H9 (cell line): Measurements from ENCODE around the gene SYNE3. TPM values are rescaled to one million over a fixed set of nuclear protein-coding genes. Genes with fewer than 3 reads are reported as not detected.

Source experiments
- DNase-seq: peaks from one replicate; pipeline ENCODE4 v3.0.0-alpha.2; 2017
- H2AFZ ChIP-seq: one replicate; pipeline ENCODE4 v1.6.1; 2013; ENCODE audit warnings: mild to moderate bottlenecking, low read length, control low read depth, moderate library complexity
- H2AK5ac ChIP-seq: 2 replicates; pipeline ENCODE4 v1.6.1; 2013; ENCODE audit warnings: low read length, control low read depth, mixed read lengths; ENCODE audit not compliant: insufficient read length
- H2BK120ac ChIP-seq: one replicate; pipeline ENCODE4 v1.6.1; 2013; ENCODE audit warnings: low read depth, mild to moderate bottlenecking, low read length, control low read depth, inconsistent platforms; ENCODE audit not compliant: poor library complexity, severe bottlenecking
- H2BK12ac ChIP-seq: 2 replicates; pipeline ENCODE4 v1.6.1; 2013; ENCODE audit warnings: low read length, control low read depth, mixed read lengths, low read depth; ENCODE audit not compliant: insufficient read length
- H2BK15ac ChIP-seq: 2 replicates; pipeline ENCODE4 v1.6.1; 2013; ENCODE audit warnings: low read depth, low read length, control low read depth
- H2BK20ac ChIP-seq: one replicate; pipeline ENCODE4 v1.6.1; 2013; ENCODE audit warnings: low read depth, mild to moderate bottlenecking, low read length, control low read depth, inconsistent platforms; ENCODE audit not compliant: poor library complexity, severe bottlenecking
- H2BK5ac ChIP-seq: 2 replicates; pipeline ENCODE4 v1.6.1; 2013; ENCODE audit warnings: low read length, control low read depth, mixed read lengths; ENCODE audit not compliant: insufficient read length
- H3K14ac ChIP-seq: 2 replicates; pipeline ENCODE4 v1.6.1; 2013; ENCODE audit warnings: low read length, control low read depth; ENCODE audit not compliant: insufficient read depth
- H3K18ac ChIP-seq: 2 replicates; pipeline ENCODE4 v1.6.1; 2013; ENCODE audit warnings: low read depth, mild to moderate bottlenecking, mixed read lengths, low read length, control low read depth; ENCODE audit not compliant: insufficient read length
- H3K23ac ChIP-seq: 2 replicates; pipeline ENCODE4 v1.6.1; 2013; ENCODE audit warnings: low read length, control low read depth, mixed read lengths, low read depth; ENCODE audit not compliant: insufficient read length
- H3K23me2 ChIP-seq: 2 replicates; pipeline ENCODE4 v1.6.1; 2013; ENCODE audit warnings: low read depth, mild to moderate bottlenecking, mixed read lengths, low read length, control low read depth; ENCODE audit not compliant: insufficient read length, poor library complexity, severe bottlenecking
- H3K27ac ChIP-seq: 2 replicates; pipeline ENCODE4 v1.5.1; 2013; ENCODE audit warnings: low read length, control low read depth, mixed read lengths, low read depth; ENCODE audit not compliant: insufficient read length
- H3K27me3 ChIP-seq: 2 replicates; pipeline ENCODE4 v1.6.1; 2013; ENCODE audit warnings: low read length, control low read depth, inconsistent platforms; ENCODE audit not compliant: insufficient read depth
- H3K4ac ChIP-seq: 2 replicates; pipeline ENCODE4 v1.6.1; 2013; ENCODE audit warnings: low read depth, mild to moderate bottlenecking, control low read depth, inconsistent platforms, low read length, moderate library complexity
- H3K4me1 ChIP-seq: 2 replicates; pipeline ENCODE4 v1.6.1; 2013; ENCODE audit warnings: low read length, control low read depth, inconsistent platforms; ENCODE audit not compliant: insufficient read depth
- H3K4me2 ChIP-seq: 2 replicates; pipeline ENCODE4 v1.6.1; 2013; ENCODE audit warnings: low read length, control low read depth, mixed read lengths; ENCODE audit not compliant: insufficient read length, insufficient read depth
- H3K56ac ChIP-seq: 2 replicates; pipeline ENCODE4 v1.6.1; 2013; ENCODE audit warnings: low read depth, mild to moderate bottlenecking, mixed read lengths, low read length, control low read depth; ENCODE audit not compliant: insufficient read length
- H3K79me1 ChIP-seq: 2 replicates; pipeline ENCODE4 v1.6.1; 2013; ENCODE audit warnings: low read depth, mild to moderate bottlenecking, moderate library complexity, low read length, control low read depth, inconsistent platforms; ENCODE audit not compliant: insufficient read depth, poor library complexity, severe bottlenecking
- H3K79me2 ChIP-seq: 2 replicates; pipeline ENCODE4 v1.6.1; 2013; ENCODE audit warnings: low read length, control low read depth, inconsistent platforms; ENCODE audit not compliant: insufficient read depth
- H3K9ac ChIP-seq: 2 replicates; pipeline ENCODE4 v1.6.1; 2013; ENCODE audit warnings: low read length, control low read depth, mixed read lengths; ENCODE audit not compliant: insufficient read length; ENCODE audit errors: extremely low read depth
- H3K9me3 ChIP-seq: one replicate; pipeline ENCODE4 v1.6.1; 2013; ENCODE audit warnings: low read depth, low read length, inconsistent platforms; ENCODE audit not compliant: control insufficient read depth
- H3T11ph ChIP-seq: one replicate; pipeline ENCODE4 v1.6.1; 2013; ENCODE audit warnings: mild to moderate bottlenecking, low read length, control low read depth, inconsistent platforms
- H4K20me1 ChIP-seq: one replicate; pipeline ENCODE4 v1.6.1; 2013; ENCODE audit not compliant: control insufficient read depth, insufficient read length, insufficient read depth
- H4K5ac ChIP-seq: 2 replicates; pipeline ENCODE4 v1.6.1; 2013; ENCODE audit warnings: low read depth, mild to moderate bottlenecking, mixed read lengths, low read length, control low read depth; ENCODE audit not compliant: insufficient read length
- H4K8ac ChIP-seq: replicated peaks from 2 replicates; pipeline ENCODE4 v1.6.1; 2013; ENCODE audit warnings: low read length, control low read depth, mixed read lengths, low read depth; ENCODE audit not compliant: insufficient read length
- H4K91ac ChIP-seq: 2 replicates; pipeline ENCODE4 v1.6.1; 2013; ENCODE audit warnings: low read depth, mild to moderate bottlenecking, moderate library complexity, mixed read lengths, low read length, control low read depth; ENCODE audit not compliant: insufficient read length
- H3K27ac Mint-ChIP-seq, 3 experiments: 2 replicates in 2 of 3; 3 replicates in 1 of 3; pipeline ENCODE4 v1.8.0; 2020 to 2021; ENCODE audit warnings: mixed read lengths in 3 of 3, mild to moderate bottlenecking in 1 of 3, moderate library complexity in 1 of 3
- H3K27me3 Mint-ChIP-seq: 2 replicates; pipeline ENCODE4 v1.8.0; 2021; ENCODE audit warnings: low read depth, mild to moderate bottlenecking, moderate library complexity, mixed read lengths
- H3K36me3 Mint-ChIP-seq, 3 experiments: 2 replicates in 2 of 3; 3 replicates in 1 of 3; pipeline ENCODE4 v1.8.0; 2020 to 2021; ENCODE audit warnings: low read depth in 3 of 3, mixed read lengths in 3 of 3; ENCODE audit not compliant: insufficient read depth in 1 of 3
- H3K4me1 Mint-ChIP-seq, 2 experiments: 2 replicates each; pipeline ENCODE4 v1.8.0; 2020; ENCODE audit warnings: mixed read lengths in 2 of 2
- H3K4me3 Mint-ChIP-seq, 2 experiments: 2 replicates in 1 of 2; 3 replicates in 1 of 2; pipeline ENCODE4 v1.8.0; 2020 to 2021; ENCODE audit warnings: mild to moderate bottlenecking in 2 of 2, mixed read lengths in 2 of 2, moderate library complexity in 1 of 2
- H3K9me3 Mint-ChIP-seq, 2 experiments: 2 replicates in 1 of 2; 3 replicates in 1 of 2; pipeline ENCODE4 v1.8.0; 2020; ENCODE audit warnings: mild to moderate bottlenecking in 2 of 2, mixed read lengths in 2 of 2, moderate library complexity in 1 of 2
- CTCF ChIP-seq: fragments of 200-600 bp; sonication (generic); conservative IDR thresholded peaks from 3 replicates; pipeline ENCODE4 v1.8.0; 2021; ENCODE audit warnings: antibody characterized with exemption, mild to moderate bottlenecking
- WGBS: extraction: QIAGEN DNeasy Blood & Tissue Kit; methylation state at CpG from one replicate; pipeline ENCODE4 v1.1.7; 2013; ENCODE audit warnings: missing lambda C conversion rate, low lambda C conversion rate, mixed read lengths; ENCODE audit not compliant: insufficient read length; ENCODE audit errors: extremely low coverage; 5-methylcytosine and 5-hydroxymethylcytosine counted together
- total RNA-seq: library from RNA; stranded (reverse); gene quantifications from 2 replicates; pipeline ENCODE4 v1.2.1, GENCODE V29; 2021

The SYNE3 gene
- total RNA-seq, 1 experiment from 2014 or later, result 0.11 TPM

GRCh38 chr14:95480109-95480886, 36.2 kb downstream of the SYNE3 start:
- H3K27me3 Mint-ChIP-seq, result no peaks in the 10 kb centered on the region; the same call in none of the 2 replicates
- DNase-seq, result no peak
- H3K23me2 ChIP-seq, result no peaks in the 10 kb centered on the region
- no peak overlapping the region for H3K4me2 ChIP-seq
- no peak overlapping the region for H3K27ac ChIP-seq
- H2BK120ac ChIP-seq, result no peak overlapping the region
- no peak overlapping the region for H3K9ac ChIP-seq
- H2AK5ac ChIP-seq, result no peak overlapping the region
- no peaks in the 10 kb centered on the region for H3K79me2 ChIP-seq
- H3K23ac ChIP-seq, result no peak overlapping the region
- H3K14ac ChIP-seq, result no peak overlapping the region
- H3K9me3 ChIP-seq, result no peaks in the 10 kb centered on the region
- no peaks in the 10 kb centered on the region for H3K79me1 ChIP-seq
- no peak overlapping the region for H3K27ac Mint-ChIP-seq
- H3K4ac ChIP-seq, result no peak overlapping the region
- no peaks in the 10 kb centered on the region for H3K27me3 ChIP-seq
- no peaks in the 10 kb centered on the region for H3K4me1 ChIP-seq
- no peak overlapping the region for H3T11ph ChIP-seq
- H4K8ac ChIP-seq, result no peak overlapping the region
- H4K20me1 ChIP-seq, result no peaks in the 10 kb centered on the region
- no peak overlapping the region for H2BK12ac ChIP-seq
- no peak overlapping the region for H2BK15ac ChIP-seq
- WGBS, result no CpG with 5 or more reads among the region's 11 CpGs
- no peak overlapping the region for H4K91ac ChIP-seq
- H2BK20ac ChIP-seq, result no peak overlapping the region
- no peak for TF ChIP-seq CTCF
- peaks cover 16 to 31% of the 10 kb centered on the region in 2 experiments for H3K4me1 Mint-ChIP-seq
- no peaks in the 10 kb centered on the region for H3K9me3 Mint-ChIP-seq
- no peaks in the 10 kb centered on the region for H3K36me3 Mint-ChIP-seq
- no peak overlapping the region for H3K4me3 Mint-ChIP-seq
- H3K56ac ChIP-seq, result no peak overlapping the region
- no peak overlapping the region for H4K5ac ChIP-seq
- no peak overlapping the region for H2AFZ ChIP-seq
- no peak overlapping the region for H3K18ac ChIP-seq
- H2BK5ac ChIP-seq, result no peak overlapping the region
